HCT116 (cell line): ENCODE data around the gene ABHD16B. TPM values are rescaled to one million over a fixed set of nuclear protein-coding genes. Genes with fewer than 3 reads are reported as not detected.
A peak's percentile ranks its signal among the peaks of the same experiment; 100 is the strongest.

Experiments used
- ATAC-seq: fragments of 200-7000 bp; cut with Tn5 transposase; 2 replicates; pipeline ENCODE4 v1.9.1; 2020; ENCODE audit warnings: mild to moderate bottlenecking, moderate library complexity
- BruUV-seq: library from RNA; stranded (reverse); fragments of 400-500 nt; replicated peaks from 2 replicates; lab custom pipeline; 2021; lab: Mats Ljungman, UMichigan
- CTCF ChIA-PET: fragments of 300-600 bp; sonication (Branson Sonifier 250); formaldehyde crosslinking; loops from one replicate; lab custom pipeline; 2021; ENCODE audit warnings: antibody characterized with exemption; lab: Charles Lee
- POLR2A ChIA-PET: fragments of 300-600, 350-600 bp; sonication (Branson Sonifier 250); formaldehyde crosslinking; loops from one replicate; lab custom pipeline; 2021; ENCODE audit warnings: antibody characterized with exemption; lab: Charles Lee
- RAD21 ChIA-PET, 2 experiments: fragments of 300-600 bp; sonication (Branson Sonifier 250); formaldehyde crosslinking; loops; one replicate each; lab custom pipeline; 2023; ENCODE audit warnings: low total read pairs in 2 of 2; ENCODE audit not compliant: uncharacterized antibody in 2 of 2, unreplicated experiment in 2 of 2, low non-redundant PET in 1 of 2; lab: Charles Lee
- DNase-seq: peaks from one replicate; pipeline ENCODE4 v3.0.0-alpha.2; 2010; ENCODE audit warnings: low read depth, low spot score
- H2AFZ ChIP-seq: fragments of 200-600 bp; shearing (Covaris generic), sonication (generic); 2 replicates; pipeline ENCODE4 v1.6.1; 2017; ENCODE audit warnings: low read depth, mixed run types, mixed read lengths, antibody characterized with exemption, low read length; ENCODE audit not compliant: poor library complexity, severe bottlenecking
- H3K27ac ChIP-seq: 2 replicates; pipeline ENCODE4 v1.5.1; 2012; ENCODE audit warnings: low read depth, low read length
- H3K27me3 ChIP-seq: fragments of 200-600 bp; sonication (generic); 2 replicates; pipeline ENCODE4 v1.6.1; 2016; ENCODE audit warnings: mixed run types, low read length, mixed read lengths; ENCODE audit not compliant: insufficient read depth
- H3K36me3 ChIP-seq, 2 experiments: fragments of 200-500 bp in 1 of 2; fragments of 200-600 bp in 1 of 2; sonication (Bioruptor generic) in 1 of 2; sonication (generic) in 1 of 2; 2 replicates each; pipeline versions ENCODE4 v1.5.1 to v1.6.1; 2014 to 2016; ENCODE audit warnings: low read length in 2 of 2, inconsistent platforms in 1 of 2, mixed read lengths in 1 of 2, mixed run types in 1 of 2; ENCODE audit not compliant: insufficient read depth in 2 of 2, control insufficient read depth in 1 of 2
- H3K4me1 ChIP-seq, 2 experiments: fragments of 200-600 bp in 1 of 2; sonication (generic) in 1 of 2; 2 replicates each; pipeline versions ENCODE4 v1.5.1 to v1.6.1; 2012 to 2017; ENCODE audit warnings: low read length in 2 of 2, inconsistent platforms in 1 of 2, mild to moderate bottlenecking in 1 of 2, mixed read lengths in 1 of 2, mixed run types in 1 of 2, moderate library complexity in 1 of 2; ENCODE audit not compliant: insufficient read depth in 2 of 2, control insufficient read depth in 1 of 2
- H3K4me2 ChIP-seq: fragments of 200-600 bp; sonication (generic); 2 replicates; pipeline ENCODE4 v1.6.1; 2017; ENCODE audit warnings: mixed run types, low read length, mixed read lengths
- H3K4me3 ChIP-seq, 2 experiments: fragments of 200-600 bp in 1 of 2; sonication (generic) in 1 of 2; replicated peaks in 1 of 2; 2 replicates each; pipeline ENCODE4 v1.5.1; 2011 to 2016; ENCODE audit warnings: low read length in 2 of 2, control low read depth in 1 of 2, low read depth in 1 of 2, mild to moderate bottlenecking in 1 of 2, mixed read lengths in 1 of 2, mixed run types in 1 of 2
- H3K79me2 ChIP-seq: fragments of 200-600 bp; sonication (generic); 2 replicates; pipeline ENCODE4 v1.6.1; 2017; ENCODE audit warnings: mild to moderate bottlenecking, mixed run types, low read length, moderate library complexity, mixed read lengths; ENCODE audit not compliant: insufficient read depth
- H3K9ac ChIP-seq: fragments of 200-600 bp; sonication (generic); 2 replicates; pipeline ENCODE4 v1.6.1; 2016; ENCODE audit warnings: low read length, mixed read lengths
- H3K9me2 ChIP-seq: fragments of 200-600 bp; sonication (generic), shearing (Covaris generic); 2 replicates; pipeline ENCODE4 v1.6.1; 2017; ENCODE audit warnings: mixed run types, mild to moderate bottlenecking, moderate library complexity; ENCODE audit not compliant: insufficient read depth
- H3K9me3 ChIP-seq, 2 experiments: fragments of 200-500 bp in 1 of 2; fragments of 200-600 bp in 1 of 2; sonication (Bioruptor generic) in 1 of 2; sonication (generic) in 1 of 2; 2 replicates each; pipeline ENCODE4 v1.6.1; 2014 to 2017; ENCODE audit warnings: low read length in 2 of 2, mixed read lengths in 2 of 2, inconsistent platforms in 1 of 2, low read depth in 1 of 2, mild to moderate bottlenecking in 1 of 2, mixed run types in 1 of 2, moderate library complexity in 1 of 2; ENCODE audit not compliant: control insufficient read depth in 1 of 2, insufficient read depth in 1 of 2
- H4K20me1 ChIP-seq: fragments of 200-600 bp; sonication (generic), shearing (Covaris generic); 2 replicates; pipeline ENCODE4 v1.6.1; 2017; ENCODE audit warnings: mixed run types, mild to moderate bottlenecking, moderate library complexity; ENCODE audit not compliant: insufficient read depth
- CBX3 ChIP-seq: IDR thresholded peaks from 2 replicates; pipeline ENCODE4 v1.6.1; 2012; ENCODE audit warnings: low read depth
- CEBPB ChIP-seq: IDR thresholded peaks from 2 replicates; pipeline ENCODE4 v1.6.1; 2012; ENCODE audit warnings: low read depth
- EGR1 ChIP-seq: IDR thresholded peaks from 2 replicates; pipeline ENCODE4 v1.6.1; 2012; ENCODE audit warnings: low read depth
- EZH2phosphoT487 ChIP-seq: fragments of 200-600 bp; IDR thresholded peaks from 2 replicates; pipeline ENCODE4 v1.6.1; 2018; ENCODE audit warnings: antibody characterized with exemption, borderline replicate concordance
- FOSL1 ChIP-seq: IDR thresholded peaks from 2 replicates; pipeline ENCODE4 v1.6.1; 2012; ENCODE audit warnings: low read depth
- POLR2A ChIP-seq: IDR thresholded peaks from 2 replicates; pipeline ENCODE4 v1.7.0; 2011; ENCODE audit warnings: borderline replicate concordance; ENCODE audit not compliant: insufficient read depth, insufficient read length; ENCODE audit errors: extremely low read depth
- RAD21 ChIP-seq: IDR thresholded peaks from 2 replicates; pipeline ENCODE4 v1.6.1; 2012; ENCODE audit warnings: low read depth, mild to moderate bottlenecking
- SIN3A ChIP-seq: IDR thresholded peaks from 2 replicates; pipeline ENCODE4 v1.6.1; 2012; ENCODE audit warnings: low read depth
- SP1 ChIP-seq: IDR thresholded peaks from 2 replicates; pipeline ENCODE4 v1.6.1; 2012; ENCODE audit warnings: low read depth
- SRF ChIP-seq: IDR thresholded peaks from 2 replicates; pipeline ENCODE4 v1.6.1; 2012; ENCODE audit warnings: low read depth
- TCF7L2 ChIP-seq: IDR thresholded peaks from 2 replicates; pipeline ENCODE4 v1.7.0; 2011; ENCODE audit warnings: borderline replicate concordance, inconsistent platforms; ENCODE audit not compliant: insufficient read depth, insufficient read length; ENCODE audit errors: extremely low read depth
- ZFX ChIP-seq: fragments of 450-650 bp; IDR thresholded peaks from 2 replicates; pipeline ENCODE4 v1.6.1; 2017
- ZNF274 ChIP-seq: fragments of 200-500 bp; sonication (Bioruptor generic); IDR thresholded peaks from 2 replicates; pipeline ENCODE4 v1.6.1; 2014; ENCODE audit warnings: mild to moderate bottlenecking, low read depth, low read length, inconsistent platforms
- intact Hi-C: fragments of 100-400 bp; cut with micrococcal nuclease; formaldehyde crosslinking; loops from 2 replicates; pipeline ENCODE4 v1.10.0; 2022
- total RNA-seq: library from RNA; stranded (reverse); gene quantifications from one replicate; pipeline ENCODE4 v1.2.1, GENCODE V29; 2021; ENCODE audit not compliant: unreplicated experiment

The ABHD16B gene
- total RNA-seq, 1 experiment from 2014 or later: not detected

DNA sequence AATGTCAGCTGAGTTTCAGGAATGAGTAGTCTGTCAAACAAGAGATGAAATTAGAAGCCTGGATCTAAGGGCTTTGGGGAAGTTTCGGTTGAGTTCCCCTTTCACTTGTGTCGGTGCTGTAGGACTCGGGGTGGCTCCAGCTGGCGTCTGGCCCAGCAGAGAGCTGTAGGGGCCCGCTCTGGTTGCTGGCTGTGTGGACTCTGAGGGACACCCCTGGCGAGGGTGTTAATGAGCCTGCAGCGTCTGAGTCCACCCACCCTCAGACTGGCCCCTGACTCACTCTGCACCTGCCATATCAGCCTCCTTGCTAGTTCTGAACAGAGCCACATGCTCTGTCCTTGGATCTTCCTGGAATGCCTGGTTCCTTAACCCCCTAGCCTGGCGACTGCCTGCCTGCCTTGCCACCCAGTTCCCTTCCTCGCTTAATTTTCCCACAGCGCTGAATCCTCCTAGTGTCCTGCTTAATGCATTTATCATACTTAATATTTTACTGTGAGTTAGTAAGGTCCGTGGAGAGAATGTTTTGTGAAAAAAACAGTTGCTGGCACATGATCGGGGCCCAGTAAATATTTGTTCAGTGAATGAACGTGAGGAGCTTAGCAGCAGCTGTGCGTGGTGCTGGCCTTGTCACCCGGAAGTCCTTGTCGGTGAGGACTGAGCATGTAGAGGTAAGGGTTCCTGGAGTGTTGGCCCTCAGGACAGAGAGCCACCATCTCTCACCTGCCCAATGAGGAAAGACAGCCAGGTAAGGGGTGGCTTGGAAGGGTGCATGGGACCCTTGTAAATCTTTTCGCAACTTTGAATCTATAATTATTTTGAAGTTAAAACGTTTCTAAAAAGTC is 35.2 kb downstream of the ABHD16B start:
- TF ChIP-seq SIN3A: no peak
- no peak for TF ChIP-seq SRF
- TF ChIP-seq POLR2A: no peak
- no peak for TF ChIP-seq SP1
- TF ChIP-seq RAD21: no peak
- TF ChIP-seq ZNF274: no peak
- no peak for TF ChIP-seq CEBPB
- TF ChIP-seq, all 23 proteins: peak for 0
- CTCF ChIA-PET: no interaction called here
- DNase-seq (no peak), ATAC-seq (no peak)
- peak overlapping the region; percentile 74 to 86 for H3K4me3 ChIP-seq
- no TSS peak for BruUV-seq
- H3K4me1 ChIP-seq: peaks cover 12 to 46% of the 10 kb centered on the region in 2 experiments; a peak in 3 of 4 replicates
- no peaks in the 10 kb centered on the region for H3K9me3 ChIP-seq
- no peaks in the 10 kb centered on the region for H3K9me2 ChIP-seq
- peaks cover 14% of the 10 kb centered on the region; the same call in 1 of the 2 replicates for H4K20me1 ChIP-seq
- H3K27ac ChIP-seq: no peak overlapping the region
- H3K36me3 ChIP-seq: peaks cover 0 to 4% of the 10 kb centered on the region in 2 experiments; a peak in 1 of 4 replicates
- H3K79me2 ChIP-seq: peaks cover 61% of the 10 kb centered on the region
- H2AFZ ChIP-seq: no peak overlapping the region
- H3K9ac ChIP-seq: peak overlapping the region; percentile 84
- H3K27me3 ChIP-seq: no peaks in the 10 kb centered on the region
- intact Hi-C loops: no loop called here
- H3K4me2 ChIP-seq: peak overlapping the region; percentile 97
- RAD21 ChIA-PET: no interaction called here
- POLR2A ChIA-PET: no interaction called here

DNA sequence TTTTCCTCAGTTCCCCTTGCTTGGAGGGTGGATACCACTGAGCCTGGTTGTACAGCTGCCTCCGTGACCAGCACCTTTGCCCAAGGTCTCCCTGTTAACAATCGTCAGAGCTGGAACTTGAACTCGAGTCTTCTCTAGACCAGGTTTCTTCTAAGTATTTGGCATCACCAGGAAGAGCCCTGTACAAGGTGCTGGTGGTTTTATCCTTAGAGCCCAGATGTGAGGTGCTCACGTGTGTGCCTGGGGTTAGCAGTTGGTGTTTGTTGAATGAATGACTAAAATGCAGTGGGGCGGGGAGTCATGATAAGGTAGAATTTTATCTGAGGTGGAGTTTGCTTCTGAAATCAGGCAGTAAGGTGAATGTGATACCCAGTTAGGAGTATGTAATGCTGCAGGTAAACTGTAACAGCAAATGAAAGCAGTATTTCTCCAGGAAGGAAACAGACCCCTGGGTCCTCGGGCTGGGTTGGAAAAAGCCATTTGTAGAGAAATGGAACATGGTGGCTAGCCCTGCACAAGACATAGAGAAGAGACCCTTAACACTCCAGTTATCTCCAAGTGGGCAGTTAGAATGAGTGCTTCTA is 36.8 kb downstream of the ABHD16B start:
- H3K9me3 ChIP-seq: no peaks in the 10 kb centered on the region
- H2AFZ ChIP-seq: no peak overlapping the region
- no peaks in the 10 kb centered on the region for H3K36me3 ChIP-seq
- H3K4me2 ChIP-seq: no peak overlapping the region
- no peak overlapping the region for H3K4me3 ChIP-seq
- H3K9ac ChIP-seq: no peak overlapping the region
- intact Hi-C loops: no loop called here
- DNase-seq: no peak
- no peak for ATAC-seq
- H3K4me1 ChIP-seq: peaks cover 24 to 62% of the 10 kb centered on the region in 2 experiments
- ChIA-PET RAD21 (no interaction called here), POLR2A (no interaction called here), CTCF (no interaction called here)
- no TSS peak for BruUV-seq
- H4K20me1 ChIP-seq: peaks cover 14% of the 10 kb centered on the region; the same call in 1 of the 2 replicates
- no peak overlapping the region for H3K27ac ChIP-seq
- H3K27me3 ChIP-seq: no peaks in the 10 kb centered on the region
- peaks cover 70% of the 10 kb centered on the region for H3K79me2 ChIP-seq
- no peak for TF ChIP-seq FOSL1
- TF ChIP-seq SP1: no peak
- no peak for TF ChIP-seq ZFX
- TF ChIP-seq CBX3: no peak
- TF ChIP-seq CEBPB: no peak
- TF ChIP-seq POLR2A: no peak
- no peak for TF ChIP-seq EZH2phosphoT487
- TF ChIP-seq TCF7L2: no peak
- no peak for TF ChIP-seq EGR1
- no peaks in the 10 kb centered on the region for H3K9me2 ChIP-seq
